AG04449 (cell line): ENCODE measurements around the gene CLIC6.

Experiments used
- CTCF ChIA-PET: fragments of 350-600 bp; formaldehyde crosslinking; extraction: SDS; loops from one replicate; lab custom pipeline; 2021; ENCODE audit warnings: antibody characterized with exemption; lab: Yijun Ruan, JAX
- POLR2A ChIA-PET: fragments of 400-600, 350-600 bp; formaldehyde crosslinking; extraction: SDS; loops from one replicate; lab custom pipeline; 2020; ENCODE audit warnings: antibody characterized with exemption, inconsistent platforms; lab: Yijun Ruan, JAX
- DNase-seq: peaks from one replicate; pipeline ENCODE4 v3.0.0-alpha.2; 2010; ENCODE audit warnings: low read depth, low spot score
- H3K4me3 ChIP-seq: 2 replicates; pipeline ENCODE4 v1.5.1; 2011; ENCODE audit warnings: low read depth, mild to moderate bottlenecking, control low read depth, low read length
- TF ChIP-seq, protein P1 (sequence below): IDR thresholded peaks from one replicate; pipeline ENCODE4 v1.5.1; 2011; ENCODE audit warnings: mild to moderate bottlenecking, moderate library complexity, low read length, control low read depth, inconsistent platforms; ENCODE audit not compliant: insufficient read depth; ENCODE audit errors: missing control alignments

Gene CLIC6

DNA sequence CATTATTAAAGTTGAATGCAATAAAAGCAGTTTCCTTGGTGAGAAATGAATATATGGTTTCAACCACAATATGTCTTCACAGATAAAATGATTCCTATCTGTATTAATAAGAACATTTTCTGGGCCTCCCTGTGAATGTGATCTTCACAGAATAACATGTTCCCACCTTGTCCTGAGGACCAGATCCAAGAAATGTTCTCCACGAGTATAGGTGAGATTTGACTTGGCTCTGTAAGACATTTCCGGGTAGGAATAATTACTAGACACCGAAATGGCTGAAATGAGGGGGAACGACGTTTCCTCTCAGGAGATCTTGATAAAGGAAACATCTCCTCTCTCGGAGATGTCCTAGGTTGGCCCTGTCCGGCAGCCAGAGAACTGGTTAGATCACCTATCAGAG, 61.4 kb downstream of the CLIC6 start:
- ChIA-PET POLR2A (no interaction called here), CTCF (interaction anchor here (0.8 to 1.9 kb wide), 4 partner anchors 8 to 37 kb away, joined by 4 to 7 read pairs (median 4); no protein-coding TSS in a partner anchor)
- TF ChIP-seq, protein P1, sequence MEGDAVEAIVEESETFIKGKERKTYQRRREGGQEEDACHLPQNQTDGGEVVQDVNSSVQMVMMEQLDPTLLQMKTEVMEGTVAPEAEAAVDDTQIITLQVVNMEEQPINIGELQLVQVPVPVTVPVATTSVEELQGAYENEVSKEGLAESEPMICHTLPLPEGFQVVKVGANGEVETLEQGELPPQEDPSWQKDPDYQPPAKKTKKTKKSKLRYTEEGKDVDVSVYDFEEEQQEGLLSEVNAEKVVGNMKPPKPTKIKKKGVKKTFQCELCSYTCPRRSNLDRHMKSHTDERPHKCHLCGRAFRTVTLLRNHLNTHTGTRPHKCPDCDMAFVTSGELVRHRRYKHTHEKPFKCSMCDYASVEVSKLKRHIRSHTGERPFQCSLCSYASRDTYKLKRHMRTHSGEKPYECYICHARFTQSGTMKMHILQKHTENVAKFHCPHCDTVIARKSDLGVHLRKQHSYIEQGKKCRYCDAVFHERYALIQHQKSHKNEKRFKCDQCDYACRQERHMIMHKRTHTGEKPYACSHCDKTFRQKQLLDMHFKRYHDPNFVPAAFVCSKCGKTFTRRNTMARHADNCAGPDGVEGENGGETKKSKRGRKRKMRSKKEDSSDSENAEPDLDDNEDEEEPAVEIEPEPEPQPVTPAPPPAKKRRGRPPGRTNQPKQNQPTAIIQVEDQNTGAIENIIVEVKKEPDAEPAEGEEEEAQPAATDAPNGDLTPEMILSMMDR, result no peak
- no peak for DNase-seq
- H3K4me3 ChIP-seq, result no peak overlapping the region

DNA sequence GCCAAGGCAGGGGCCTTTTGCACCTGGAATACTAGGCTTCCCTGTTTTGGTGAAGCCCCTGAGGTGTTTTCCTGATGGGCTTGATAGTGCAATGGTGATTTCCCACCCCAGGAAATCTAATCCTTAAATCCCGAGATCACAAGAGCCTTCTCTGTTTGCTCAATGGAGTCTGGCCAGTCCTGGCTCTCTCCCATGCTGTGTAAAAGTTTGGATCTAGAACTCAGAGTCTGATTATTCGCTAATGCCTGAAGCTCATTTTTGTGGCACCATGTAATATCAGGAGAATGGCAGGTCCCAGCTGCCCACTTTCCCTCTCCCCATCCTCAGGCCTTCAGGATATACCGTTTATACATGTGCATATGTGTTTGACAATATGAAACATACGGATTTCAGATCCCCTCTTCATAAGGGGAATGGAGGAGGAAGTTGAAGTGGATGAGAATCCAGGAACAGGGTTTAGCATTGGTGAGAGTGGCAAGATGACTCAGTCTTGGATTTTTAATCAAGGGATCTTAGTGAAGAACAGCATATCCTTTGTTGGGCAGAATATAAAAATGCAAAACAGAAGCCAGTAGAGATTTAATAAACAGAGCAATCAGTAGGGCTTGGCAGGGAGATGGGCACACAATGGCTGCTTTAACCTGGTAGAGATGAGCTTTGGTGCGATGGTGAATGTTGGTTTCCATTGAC, 62.1 kb downstream of the CLIC6 start:
- TF ChIP-seq, protein P1, result no peak
- no peak overlapping the region for H3K4me3 ChIP-seq
- no peak for DNase-seq
- ChIA-PET CTCF (interaction anchor here (1.8 to 1.9 kb wide), 2 partner anchors 9 to 38 kb away, joined by 4 to 7 read pairs; no protein-coding TSS in a partner anchor), POLR2A (no interaction called here)

DNA sequence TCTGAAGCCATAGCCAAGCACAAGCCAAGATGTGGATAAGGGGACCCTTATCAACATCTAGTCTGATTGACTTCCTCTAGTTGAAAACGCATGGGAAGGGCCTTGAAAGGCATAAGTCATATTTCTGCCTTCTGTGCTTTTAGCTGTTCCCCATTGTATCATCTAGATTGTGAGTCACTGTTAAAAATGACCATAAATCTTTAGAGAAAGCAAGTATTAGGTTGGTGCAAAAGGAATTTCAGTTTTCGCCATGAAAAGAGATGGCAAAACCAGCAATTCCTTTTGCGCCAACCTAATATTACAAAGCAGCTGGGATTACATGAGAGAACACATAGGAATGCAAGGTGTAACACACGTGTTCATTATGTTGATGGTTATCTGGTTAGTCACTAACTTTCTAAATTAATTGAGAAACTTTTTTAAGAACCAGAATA, 63.6 kb downstream of the CLIC6 start:
- TF ChIP-seq, protein P1, result no peak
- no peak overlapping the region for H3K4me3 ChIP-seq
- POLR2A ChIA-PET, result no interaction called here
- CTCF ChIA-PET, result interaction anchor here (1.4 kb wide), 1 partner anchor 13 kb away, joined by 6 read pairs; no protein-coding TSS in a partner anchor
- no peak for DNase-seq

DNA sequence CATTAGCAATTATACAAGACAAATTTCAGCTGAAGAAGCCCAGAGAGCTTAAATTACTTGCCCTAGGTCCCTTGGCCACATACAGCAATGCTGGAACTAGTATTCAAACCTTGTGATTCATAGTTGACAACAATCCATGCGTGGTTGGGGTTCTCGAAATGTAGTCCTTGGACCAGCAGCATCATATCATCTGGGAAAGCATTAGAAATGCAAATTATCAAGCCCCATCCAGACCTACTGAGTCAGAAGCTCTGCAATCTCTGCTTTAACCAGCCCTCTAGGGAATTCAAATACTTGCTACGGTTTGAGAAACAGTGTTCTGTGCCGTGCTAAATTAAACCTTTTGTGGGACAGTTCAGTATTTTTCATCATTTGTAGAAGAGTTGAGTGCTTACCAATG, 65.1 kb downstream of the CLIC6 start:
- DNase-seq, result no peak
- H3K4me3 ChIP-seq, result no peak overlapping the region
- ChIA-PET CTCF (interaction anchor here (1.0 kb wide), 3 partner anchors 12 to 1206 kb away, joined by 3 read pairs; no protein-coding TSS in a partner anchor), POLR2A (no interaction called here)
- TF ChIP-seq, protein P1, result no peak

DNA sequence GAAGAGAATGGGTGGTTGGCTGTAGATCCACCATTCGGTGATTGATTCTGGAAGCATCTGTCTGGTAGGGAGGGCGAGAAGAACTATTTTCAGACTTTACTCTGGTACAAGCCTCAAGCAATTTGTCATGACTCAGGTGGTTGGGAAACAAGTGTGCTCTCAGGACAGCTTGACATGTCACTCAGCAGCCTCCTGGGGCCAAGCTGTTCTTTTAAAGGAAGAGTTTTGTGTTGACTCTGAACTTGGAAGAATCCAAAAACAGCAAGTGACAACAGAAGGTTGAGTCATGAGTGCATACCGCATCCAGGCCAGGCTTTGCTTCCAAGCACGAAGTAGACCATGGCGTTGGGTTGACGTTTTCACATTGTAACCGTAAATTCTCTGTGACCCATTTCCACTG, 65.9 kb downstream of the CLIC6 start:
- ChIA-PET POLR2A (no interaction called here), CTCF (no interaction called here)
- TF ChIP-seq, protein P1, result no peak
- H3K4me3 ChIP-seq, result no peak overlapping the region
- DNase-seq, result no peak

DNA sequence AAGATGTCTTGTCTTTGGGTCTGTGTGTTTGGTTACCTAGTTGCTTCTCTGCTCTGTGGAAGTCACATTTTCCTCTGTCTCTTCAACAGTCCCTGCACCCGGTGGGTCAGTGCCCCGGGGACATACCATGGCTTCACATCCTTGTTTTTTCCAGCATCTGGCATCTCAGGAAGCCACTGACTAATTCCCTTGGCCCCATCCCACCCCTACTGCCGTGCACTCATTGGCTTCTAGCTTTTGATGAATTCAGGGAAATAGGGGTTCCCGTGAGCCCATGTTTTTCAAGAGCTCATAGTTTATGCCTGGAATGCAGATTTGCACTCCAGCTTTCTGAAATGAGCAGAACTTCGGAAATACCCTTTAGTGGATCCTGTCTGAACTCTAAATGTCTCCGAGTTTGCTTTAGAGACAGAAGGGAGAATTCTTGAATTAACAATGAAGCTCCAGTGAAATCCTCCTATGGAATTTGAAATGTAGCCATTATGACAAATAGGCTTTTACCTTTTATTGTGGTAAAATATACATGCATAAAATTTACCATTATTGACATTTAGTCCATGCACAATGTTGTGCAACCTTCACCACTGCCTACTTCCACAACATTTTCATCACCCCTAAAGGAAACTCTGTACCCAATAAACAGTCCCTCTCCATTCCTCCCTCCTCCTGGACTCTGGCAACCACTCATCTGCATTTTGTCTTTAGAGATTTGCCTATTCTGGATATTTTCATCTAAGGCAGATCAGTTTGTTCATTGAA, 67.5 kb downstream of the CLIC6 start:
- DNase-seq, result peak; percentile 57
- ChIA-PET POLR2A (no interaction called here), CTCF (interaction anchor here (1.0 kb wide), 2 partner anchors 9 kb away, joined by 4 to 6 read pairs; no protein-coding TSS in a partner anchor)
- H3K4me3 ChIP-seq, result no peak overlapping the region
- TF ChIP-seq, protein P1, result no peak
